Activated T-helper 1 cell treated with anti-CD3 and anti-CD28 coated beads, Interleukin-12 subunit alpha, Interleukin-12 subunit beta, Interleukin-2, Interleukin-4 antibody, amounts not matched to agents 30 ng/mL and 10 ng/mL and 1 ng/mL, durations not matched to agents 14 hours and 24 hours and 36 hours (primary cell): Measurements from ENCODE around the gene LIMK1. TPM values are rescaled to one million over a fixed set of nuclear protein-coding genes. Genes with fewer than 3 reads are reported as not detected.

ENCODE experiments used
- DNase-seq: peaks from one replicate; pipeline ENCODE4 v3.0.0; 2021; ENCODE audit warnings: low spot score
- H3K27ac Mint-ChIP-seq: one replicate; pipeline ENCODE4 v1.8.0; 2021; ENCODE audit warnings: mild to moderate bottlenecking, mixed read lengths
- H3K27me3 Mint-ChIP-seq: one replicate; pipeline ENCODE4 v1.8.0; 2022; ENCODE audit warnings: mild to moderate bottlenecking, moderate library complexity, mixed read lengths; ENCODE audit not compliant: insufficient read depth
- H3K36me3 Mint-ChIP-seq: one replicate; pipeline ENCODE4 v1.8.0; 2021; ENCODE audit warnings: low read depth, mixed read lengths
- H3K4me1 Mint-ChIP-seq: one replicate; pipeline ENCODE4 v1.8.0; 2021; ENCODE audit warnings: low read depth, mixed read lengths
- H3K4me3 Mint-ChIP-seq: one replicate; pipeline ENCODE4 v1.8.0; 2021; ENCODE audit warnings: mild to moderate bottlenecking, moderate library complexity, mixed read lengths
- H3K9me3 Mint-ChIP-seq: one replicate; pipeline ENCODE4 v1.8.0; 2021; ENCODE audit warnings: mixed read lengths
- intact Hi-C: fragments of 100-400 bp; cut with micrococcal nuclease; formaldehyde crosslinking; loops from one replicate; pipeline ENCODE4 v1.15.1; 2024
- total RNA-seq: library from RNA; stranded (reverse); gene quantifications from 2 replicates; pipeline ENCODE4 v1.2.3, GENCODE V29; 2022

LIMK1 gene
- total RNA-seq, 1 donor from 2014 or later, result 24.3 TPM

DNA sequence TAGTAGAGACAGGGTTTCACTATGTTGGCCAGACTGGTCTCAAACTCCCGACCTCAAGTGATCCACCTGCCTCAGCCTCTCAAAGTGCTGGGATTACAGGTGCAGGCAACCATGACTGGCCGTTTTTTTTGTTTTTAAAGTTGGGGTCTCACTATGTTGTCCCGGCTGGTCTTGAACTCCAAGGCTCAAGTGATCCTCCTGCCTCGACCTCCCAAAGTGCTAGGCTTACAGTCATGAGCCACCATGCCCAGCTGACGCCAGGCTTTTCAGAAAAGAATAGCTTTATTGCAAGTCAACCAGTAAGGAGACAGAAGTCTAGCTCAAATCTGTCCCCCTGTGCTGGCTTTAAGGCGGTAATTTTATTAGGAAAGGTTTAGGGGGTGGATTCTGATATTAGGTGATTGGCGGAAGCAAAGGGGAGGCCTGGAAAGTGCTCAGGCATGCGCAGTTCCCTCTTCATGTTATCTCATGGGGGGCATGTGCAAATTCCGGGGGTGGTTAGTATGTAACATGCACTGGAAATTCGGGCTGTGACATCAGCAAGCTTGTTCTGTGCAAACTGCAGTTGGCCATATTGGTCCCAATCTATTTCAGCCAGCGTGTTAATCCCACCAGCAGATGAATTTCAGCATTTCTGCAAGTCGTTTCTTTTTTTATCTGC lies 42.7 kb downstream of the LIMK1 start:
- no peak overlapping the region for H3K4me3 Mint-ChIP-seq
- H3K27ac Mint-ChIP-seq, result no peak overlapping the region
- H3K36me3 Mint-ChIP-seq, result peaks cover 3% of the 10 kb centered on the region
- H3K9me3 Mint-ChIP-seq, result no peaks in the 10 kb centered on the region
- intact Hi-C loops, result no loop called here
- no peaks in the 10 kb centered on the region for H3K27me3 Mint-ChIP-seq
- H3K4me1 Mint-ChIP-seq, result no peaks in the 10 kb centered on the region
- DNase-seq, result no peak

- DNase-seq, result no peak
- peaks cover 5% of the 10 kb centered on the region for H3K4me1 Mint-ChIP-seq
- H3K27ac Mint-ChIP-seq, result no peak overlapping the region
- intact Hi-C loops, result no loop called here
- H3K4me3 Mint-ChIP-seq, result no peak overlapping the region
- no peaks in the 10 kb centered on the region for H3K9me3 Mint-ChIP-seq
- no peaks in the 10 kb centered on the region for H3K36me3 Mint-ChIP-seq
- no peaks in the 10 kb centered on the region for H3K27me3 Mint-ChIP-seq
Observed at GRCh38 chr7:74129887-74130286, 46.3 kb downstream of the LIMK1 start.

GRCh38 chr7:74130518-74130917 lies 46.9 kb downstream of the LIMK1 start:
- intact Hi-C loops, result no loop called here
- H3K27me3 Mint-ChIP-seq, result no peaks in the 10 kb centered on the region
- H3K27ac Mint-ChIP-seq, result no peak overlapping the region
- DNase-seq, result no peak
- no peaks in the 10 kb centered on the region for H3K36me3 Mint-ChIP-seq
- H3K4me3 Mint-ChIP-seq, result no peak overlapping the region
- peaks cover 5% of the 10 kb centered on the region for H3K4me1 Mint-ChIP-seq
- H3K9me3 Mint-ChIP-seq, result no peaks in the 10 kb centered on the region

DNA sequence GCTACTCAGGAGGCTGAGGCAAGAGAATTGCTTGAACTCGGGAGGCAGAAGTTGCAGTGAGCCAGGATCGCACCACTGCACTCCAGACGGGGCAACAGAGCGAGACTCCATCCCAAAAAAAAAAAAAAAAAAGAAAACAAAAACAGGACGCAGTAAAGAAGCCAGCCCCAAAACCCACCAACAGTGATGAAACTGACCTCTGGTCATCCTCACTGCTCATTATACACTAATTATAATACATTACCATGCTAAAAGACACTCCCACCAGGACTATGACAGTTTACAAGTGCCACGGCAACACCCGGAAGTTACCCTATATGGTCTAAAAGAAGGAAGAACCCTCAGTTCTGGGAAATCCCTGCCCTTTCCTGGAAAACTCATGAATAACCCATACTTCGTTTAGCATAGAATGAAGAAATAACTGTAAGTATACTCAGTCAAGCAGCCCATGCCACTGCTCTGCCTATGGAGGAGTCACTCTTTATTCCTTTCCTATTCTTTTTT lies 50.6 kb downstream of the LIMK1 start:
- Mint-ChIP-seq H3K27me3 (no peaks in the 10 kb centered on the region), H3K9me3 (no peaks in the 10 kb centered on the region), H3K4me1 (peaks cover 5% of the 10 kb centered on the region), H3K4me3 (no peak overlapping the region), H3K36me3 (no peaks in the 10 kb centered on the region), H3K27ac (no peak overlapping the region)
- DNase-seq, result peak; percentile 2
- intact Hi-C loops, result no loop called here

GRCh38 chr7:74138334-74138867 lies 54.8 kb downstream of the LIMK1 start:
- Mint-ChIP-seq H3K36me3 (no peaks in the 10 kb centered on the region), H3K9me3 (no peaks in the 10 kb centered on the region), H3K4me3 (no peak overlapping the region), H3K27ac (no peak overlapping the region), H3K27me3 (peaks cover 2% of the 10 kb centered on the region), H3K4me1 (peaks cover 10% of the 10 kb centered on the region)
- intact Hi-C loops, result no loop called here
- no peak for DNase-seq

GRCh38 chr7:74138945-74139843 lies 55.6 kb downstream of the LIMK1 start:
- peaks cover 2% of the 10 kb centered on the region for H3K27me3 Mint-ChIP-seq
- intact Hi-C loops, result no loop called here
- no peak for DNase-seq
- no peak overlapping the region for H3K27ac Mint-ChIP-seq
- H3K4me1 Mint-ChIP-seq, result peaks cover 8% of the 10 kb centered on the region
- H3K9me3 Mint-ChIP-seq, result no peaks in the 10 kb centered on the region
- no peaks in the 10 kb centered on the region for H3K36me3 Mint-ChIP-seq
- no peak overlapping the region for H3K4me3 Mint-ChIP-seq

GRCh38 chr7:74141705-74142104 lies 58.1 kb downstream of the LIMK1 start:
- intact Hi-C loops, result no loop called here
- Mint-ChIP-seq H3K4me3 (no peak overlapping the region), H3K36me3 (no peaks in the 10 kb centered on the region), H3K9me3 (no peaks in the 10 kb centered on the region), H3K4me1 (peaks cover 4% of the 10 kb centered on the region), H3K27me3 (peaks cover 15% of the 10 kb centered on the region), H3K27ac (no peak overlapping the region)
- DNase-seq, result no peak

DNA sequence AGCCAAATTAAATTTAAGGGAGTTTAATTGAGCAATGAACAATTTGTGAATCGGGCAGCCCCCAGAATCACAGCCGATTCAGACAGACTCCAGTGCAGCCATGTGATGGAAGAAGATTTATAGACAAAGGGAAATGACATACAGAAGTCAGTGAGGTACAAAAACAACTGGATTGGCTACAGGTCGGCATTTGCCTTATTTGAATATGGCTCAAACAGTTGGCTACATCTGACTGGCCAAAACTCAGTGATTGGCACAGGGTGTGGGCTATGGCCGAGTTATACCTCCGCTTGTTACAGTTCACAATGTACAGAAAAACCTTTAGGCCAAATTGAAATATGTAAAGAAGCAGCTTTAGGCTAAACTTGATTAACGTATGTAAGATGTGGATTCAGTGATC lies 59.8 kb downstream of the LIMK1 start:
- H3K9me3 Mint-ChIP-seq, result no peaks in the 10 kb centered on the region
- DNase-seq, result no peak
- no peak overlapping the region for H3K27ac Mint-ChIP-seq
- H3K27me3 Mint-ChIP-seq, result peaks cover 15% of the 10 kb centered on the region
- no peak overlapping the region for H3K4me3 Mint-ChIP-seq
- intact Hi-C loops, result no loop called here
- no peaks in the 10 kb centered on the region for H3K36me3 Mint-ChIP-seq
- H3K4me1 Mint-ChIP-seq, result peaks cover 4% of the 10 kb centered on the region

DNA sequence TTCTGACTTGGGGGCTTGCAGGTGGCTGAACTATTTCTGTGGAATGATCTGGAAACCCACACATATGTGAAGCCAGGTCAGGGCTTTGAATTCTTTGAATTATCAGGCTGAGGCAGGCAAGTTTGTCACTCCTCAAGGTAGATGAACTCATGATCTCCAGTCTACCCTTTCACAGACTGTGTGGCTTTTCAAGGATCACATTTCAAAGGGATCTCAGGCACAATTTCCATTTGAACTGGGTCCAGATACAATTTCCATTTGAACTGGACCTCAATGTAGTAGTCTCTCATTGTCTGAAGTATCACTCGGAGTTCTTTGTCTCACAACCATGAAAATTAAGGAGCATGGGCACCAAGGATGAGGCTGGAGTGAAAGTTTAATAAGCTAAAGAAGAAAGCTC lies 64.9 kb downstream of the LIMK1 start:
- Mint-ChIP-seq H3K4me3 (no peak overlapping the region), H3K9me3 (no peaks in the 10 kb centered on the region), H3K4me1 (no peaks in the 10 kb centered on the region), H3K27ac (no peak overlapping the region), H3K36me3 (no peaks in the 10 kb centered on the region), H3K27me3 (peaks cover 13% of the 10 kb centered on the region)
- no peak for DNase-seq
- intact Hi-C loops, result no loop called here

DNA sequence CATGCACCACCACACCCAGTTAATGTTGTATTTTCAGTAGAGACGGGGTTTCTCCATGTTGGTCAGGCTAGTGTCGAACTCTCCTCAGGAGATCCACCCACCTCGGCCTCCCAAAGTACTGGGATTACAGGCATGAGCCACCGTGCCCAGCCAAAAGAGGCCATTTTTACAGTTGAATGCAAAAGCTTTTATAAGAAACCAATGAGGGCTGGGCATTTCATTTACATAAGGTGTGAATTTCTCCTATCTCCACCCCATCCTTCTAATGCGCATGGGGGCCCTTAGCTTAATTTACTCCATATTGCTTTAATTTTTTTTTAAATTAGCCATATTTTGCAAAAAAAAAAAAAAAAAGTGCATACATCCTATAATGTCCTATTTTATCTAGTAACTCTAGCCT lies 65.5 kb downstream of the LIMK1 start:
- no peak overlapping the region for H3K4me3 Mint-ChIP-seq
- H3K9me3 Mint-ChIP-seq, result no peaks in the 10 kb centered on the region
- no peak overlapping the region for H3K27ac Mint-ChIP-seq
- no peak for DNase-seq
- intact Hi-C loops, result no loop called here
- H3K27me3 Mint-ChIP-seq, result peaks cover 13% of the 10 kb centered on the region
- H3K36me3 Mint-ChIP-seq, result no peaks in the 10 kb centered on the region
- no peaks in the 10 kb centered on the region for H3K4me1 Mint-ChIP-seq

- intact Hi-C loops, result no loop called here
- Mint-ChIP-seq H3K36me3 (no peaks in the 10 kb centered on the region), H3K27me3 (peaks cover 11% of the 10 kb centered on the region), H3K4me1 (no peaks in the 10 kb centered on the region), H3K4me3 (no peak overlapping the region), H3K27ac (no peak overlapping the region), H3K9me3 (no peaks in the 10 kb centered on the region)
- DNase-seq, result no peak
Observed at GRCh38 chr7:74149603-74150002, 66.0 kb downstream of the LIMK1 start.

- Mint-ChIP-seq H3K4me1 (no peaks in the 10 kb centered on the region), H3K27ac (no peak overlapping the region), H3K27me3 (no peaks in the 10 kb centered on the region), H3K4me3 (no peak overlapping the region), H3K9me3 (no peaks in the 10 kb centered on the region), H3K36me3 (no peaks in the 10 kb centered on the region)
- intact Hi-C loops, result no loop called here
- no peak for DNase-seq
Observed at GRCh38 chr7:74153736-74154135, 70.1 kb downstream of the LIMK1 start.

DNA sequence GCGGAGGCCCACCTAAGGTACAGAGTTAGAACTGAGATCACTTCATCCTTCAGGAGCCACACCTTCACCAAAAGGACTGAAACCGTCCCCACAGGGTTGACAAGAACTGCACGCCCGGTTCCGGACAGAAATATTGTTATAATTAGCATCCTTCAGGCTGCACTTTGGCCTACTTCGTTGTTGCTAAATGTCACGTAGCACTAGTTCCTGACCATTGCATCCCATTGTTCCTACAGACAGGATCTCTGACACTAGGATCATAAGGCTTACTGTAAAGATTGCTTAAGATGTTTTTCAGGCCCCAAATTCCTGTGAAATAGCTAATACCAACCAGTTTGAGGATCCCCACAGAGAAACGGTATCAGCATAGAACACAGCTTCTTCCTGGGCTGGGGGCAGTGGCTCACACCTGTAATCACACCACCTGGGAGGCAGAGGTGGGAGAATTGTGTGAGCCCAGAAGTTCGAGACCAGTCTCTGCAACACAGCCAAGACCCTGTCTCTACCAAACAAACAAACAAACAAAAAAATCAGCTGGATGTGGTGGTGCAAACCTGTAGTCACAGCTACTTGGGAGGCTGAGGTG lies 72.3 kb downstream of the LIMK1 start:
- intact Hi-C loops, result no loop called here
- no peak for DNase-seq
- Mint-ChIP-seq H3K27ac (no peak overlapping the region), H3K36me3 (no peaks in the 10 kb centered on the region), H3K9me3 (no peaks in the 10 kb centered on the region), H3K4me1 (no peaks in the 10 kb centered on the region), H3K27me3 (no peaks in the 10 kb centered on the region), H3K4me3 (no peak overlapping the region)
